GM10266 (cell line): ENCODE data around the gene ARFGEF3.

Source experiments
- DNase-seq: peaks from one replicate; pipeline ENCODE4 v3.0.0; 2012; ENCODE audit errors: extremely low spot score
- TF ChIP-seq, protein P1 (sequence below): IDR thresholded peaks from 2 replicates; pipeline ENCODE4 v1.5.1; 2012; ENCODE audit warnings: mild to moderate bottlenecking, low read depth; ENCODE audit not compliant: control insufficient read depth, insufficient read depth; ENCODE audit errors: missing control alignments

Gene ARFGEF3

DNA sequence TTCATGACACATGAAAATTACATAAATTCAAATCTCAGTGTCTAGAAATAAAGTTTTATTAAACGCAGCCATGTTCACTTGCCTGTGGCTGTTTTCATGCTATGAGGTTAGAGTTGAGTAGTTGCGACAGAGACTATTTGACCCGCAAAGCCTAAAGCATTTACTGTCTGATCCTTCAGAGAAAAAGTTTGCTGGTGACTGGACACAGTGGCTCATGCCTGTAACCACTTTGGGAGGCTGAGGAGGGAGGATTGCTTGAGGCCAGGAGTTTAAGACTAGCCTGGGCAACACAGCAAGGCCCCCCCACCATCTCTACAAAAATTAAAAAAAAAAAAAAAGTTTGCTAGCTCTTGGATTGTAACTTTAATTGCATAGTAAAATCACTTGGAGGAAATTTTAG, 225.2 kb downstream of the ARFGEF3 start:
- no peak for DNase-seq
- TF ChIP-seq, protein P1, sequence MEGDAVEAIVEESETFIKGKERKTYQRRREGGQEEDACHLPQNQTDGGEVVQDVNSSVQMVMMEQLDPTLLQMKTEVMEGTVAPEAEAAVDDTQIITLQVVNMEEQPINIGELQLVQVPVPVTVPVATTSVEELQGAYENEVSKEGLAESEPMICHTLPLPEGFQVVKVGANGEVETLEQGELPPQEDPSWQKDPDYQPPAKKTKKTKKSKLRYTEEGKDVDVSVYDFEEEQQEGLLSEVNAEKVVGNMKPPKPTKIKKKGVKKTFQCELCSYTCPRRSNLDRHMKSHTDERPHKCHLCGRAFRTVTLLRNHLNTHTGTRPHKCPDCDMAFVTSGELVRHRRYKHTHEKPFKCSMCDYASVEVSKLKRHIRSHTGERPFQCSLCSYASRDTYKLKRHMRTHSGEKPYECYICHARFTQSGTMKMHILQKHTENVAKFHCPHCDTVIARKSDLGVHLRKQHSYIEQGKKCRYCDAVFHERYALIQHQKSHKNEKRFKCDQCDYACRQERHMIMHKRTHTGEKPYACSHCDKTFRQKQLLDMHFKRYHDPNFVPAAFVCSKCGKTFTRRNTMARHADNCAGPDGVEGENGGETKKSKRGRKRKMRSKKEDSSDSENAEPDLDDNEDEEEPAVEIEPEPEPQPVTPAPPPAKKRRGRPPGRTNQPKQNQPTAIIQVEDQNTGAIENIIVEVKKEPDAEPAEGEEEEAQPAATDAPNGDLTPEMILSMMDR = no peak

DNA sequence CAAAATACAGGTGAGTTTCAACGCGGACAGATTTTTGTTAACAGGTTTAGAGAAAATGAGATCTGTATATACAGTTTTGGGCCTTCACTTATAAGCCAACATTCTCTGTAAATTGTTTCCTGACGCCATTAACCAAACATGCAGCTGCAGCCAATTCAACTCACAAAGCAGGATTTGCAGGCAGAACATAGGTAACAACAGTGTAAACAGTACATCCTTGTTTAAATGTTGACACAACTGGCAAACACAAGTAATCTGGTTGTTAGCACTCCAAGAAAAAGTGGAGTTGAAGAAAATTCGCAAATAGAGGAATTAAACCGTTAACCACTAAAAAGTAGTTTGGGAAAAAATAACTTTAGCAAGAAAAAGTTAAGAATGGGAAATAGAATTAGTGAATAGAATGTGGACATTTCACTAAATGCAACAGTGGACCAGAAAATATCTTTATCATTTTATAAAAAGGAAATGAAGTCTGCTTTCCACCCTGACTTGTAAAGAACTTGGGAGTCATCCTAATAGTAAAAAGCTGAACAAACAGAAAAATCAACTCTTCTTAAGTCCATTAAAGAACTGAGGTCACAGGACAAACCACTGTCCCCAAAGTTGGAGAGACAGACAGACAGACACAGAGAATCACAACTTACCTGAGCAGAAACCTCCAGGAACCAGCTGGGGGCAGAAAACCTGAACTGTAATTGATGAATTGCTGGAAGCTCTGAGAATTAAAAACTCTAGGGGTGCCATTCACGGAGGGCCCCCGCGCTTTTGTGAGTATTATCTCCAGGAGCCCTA, 226.0 kb downstream of the ARFGEF3 start:
- TF ChIP-seq, protein P1 = no peak
- DNase-seq = no peak

GRCh38 chr6:138389551-138389950, 227.8 kb downstream of the ARFGEF3 start:
- DNase-seq = no peak
- TF ChIP-seq, protein P1 = no peak
